Subcutaneous adipose tissue (tissue), 4 donors: ENCODE data around the gene EXD3. TPM values are rescaled to one million over a fixed set of nuclear protein-coding genes. Genes with fewer than 3 reads are reported as not detected.

ENCODE experiments used
- CTCF ChIP-seq: fragments of 450-650 bp; IDR thresholded peaks from one replicate; pipeline ENCODE4 v1.5.1; 2016; ENCODE audit warnings: low read depth, mild to moderate bottlenecking, control low read depth, antibody characterized with exemption, moderate library complexity
- total RNA-seq, 4 donors: library from RNA; depleted of rRNA; stranded (reverse); fragments of >200 nt; gene quantifications; one replicate each; pipeline ENCODE4 v1.1.0, GENCODE V29; 2016

The EXD3 gene
- total RNA-seq, 4 donors from 2014 or later = 7.5 to 44.6 (median 10.5) TPM

DNA sequence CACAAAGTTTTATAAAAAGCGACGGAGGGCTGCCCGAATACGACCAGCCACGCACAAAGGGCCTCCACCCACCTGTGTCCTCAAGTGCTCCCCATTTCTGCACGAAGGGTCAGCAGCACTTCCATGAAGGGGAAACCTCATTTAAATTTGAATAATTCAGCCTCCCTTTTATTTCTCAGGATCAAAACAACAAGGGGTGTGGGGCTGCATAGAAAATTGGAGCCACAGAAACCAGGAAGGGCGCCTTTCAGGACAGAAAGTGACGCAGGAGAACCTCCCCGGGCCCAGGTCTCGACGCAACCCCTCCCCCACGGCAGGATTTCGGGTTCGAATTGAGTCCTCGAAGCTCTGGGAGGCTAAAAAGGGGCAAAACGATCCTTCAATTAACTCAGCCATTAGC, 123.0 kb downstream of the EXD3 start:
- no peak for TF ChIP-seq CTCF

GRCh38 chr9:137299203-137299565, 123.8 kb downstream of the EXD3 start:
- TF ChIP-seq CTCF = no peak

DNA sequence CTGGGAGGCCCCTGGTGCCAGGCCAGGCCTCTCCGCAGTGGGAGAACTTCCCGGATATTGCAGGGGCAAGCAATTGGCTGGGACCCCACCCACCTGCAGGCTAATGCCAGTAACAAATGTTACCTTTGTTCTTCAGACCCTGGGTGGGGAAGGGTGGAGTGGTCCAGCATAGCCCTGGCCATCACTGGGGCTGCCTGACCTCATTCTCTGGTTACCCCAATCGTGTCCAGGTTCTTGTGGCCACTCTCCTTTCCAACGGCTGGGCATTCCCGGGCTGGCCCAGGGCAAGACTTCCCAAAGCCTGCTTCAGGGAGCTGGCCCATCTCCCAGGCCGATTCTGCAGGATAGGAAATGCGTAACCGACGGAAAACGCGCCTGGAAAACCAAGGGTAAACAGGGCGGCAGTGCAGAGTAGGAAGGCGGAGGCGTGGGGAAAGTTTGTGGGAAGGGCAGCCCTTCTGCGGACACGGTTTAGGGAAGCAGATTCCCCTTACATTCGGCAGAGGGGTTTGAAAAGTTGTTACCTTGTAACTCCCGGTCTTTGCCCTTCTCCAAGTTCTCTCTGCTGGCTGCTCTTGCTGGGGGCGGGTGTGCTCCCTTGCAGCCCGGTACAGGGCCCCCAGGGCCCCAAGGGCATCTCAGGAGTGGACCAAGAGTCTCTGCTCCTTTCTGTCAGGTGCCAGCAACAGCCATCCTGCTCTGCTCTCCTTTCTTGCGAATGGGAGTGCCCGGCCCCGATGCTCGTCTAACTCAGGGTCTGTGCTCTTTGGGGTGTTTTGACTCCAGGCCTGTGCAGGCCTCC, 124.4 kb downstream of the EXD3 start:
- no peak for TF ChIP-seq CTCF

GRCh38 chr9:137297966-137298365, 125.0 kb downstream of the EXD3 start:
- TF ChIP-seq CTCF = no peak

DNA sequence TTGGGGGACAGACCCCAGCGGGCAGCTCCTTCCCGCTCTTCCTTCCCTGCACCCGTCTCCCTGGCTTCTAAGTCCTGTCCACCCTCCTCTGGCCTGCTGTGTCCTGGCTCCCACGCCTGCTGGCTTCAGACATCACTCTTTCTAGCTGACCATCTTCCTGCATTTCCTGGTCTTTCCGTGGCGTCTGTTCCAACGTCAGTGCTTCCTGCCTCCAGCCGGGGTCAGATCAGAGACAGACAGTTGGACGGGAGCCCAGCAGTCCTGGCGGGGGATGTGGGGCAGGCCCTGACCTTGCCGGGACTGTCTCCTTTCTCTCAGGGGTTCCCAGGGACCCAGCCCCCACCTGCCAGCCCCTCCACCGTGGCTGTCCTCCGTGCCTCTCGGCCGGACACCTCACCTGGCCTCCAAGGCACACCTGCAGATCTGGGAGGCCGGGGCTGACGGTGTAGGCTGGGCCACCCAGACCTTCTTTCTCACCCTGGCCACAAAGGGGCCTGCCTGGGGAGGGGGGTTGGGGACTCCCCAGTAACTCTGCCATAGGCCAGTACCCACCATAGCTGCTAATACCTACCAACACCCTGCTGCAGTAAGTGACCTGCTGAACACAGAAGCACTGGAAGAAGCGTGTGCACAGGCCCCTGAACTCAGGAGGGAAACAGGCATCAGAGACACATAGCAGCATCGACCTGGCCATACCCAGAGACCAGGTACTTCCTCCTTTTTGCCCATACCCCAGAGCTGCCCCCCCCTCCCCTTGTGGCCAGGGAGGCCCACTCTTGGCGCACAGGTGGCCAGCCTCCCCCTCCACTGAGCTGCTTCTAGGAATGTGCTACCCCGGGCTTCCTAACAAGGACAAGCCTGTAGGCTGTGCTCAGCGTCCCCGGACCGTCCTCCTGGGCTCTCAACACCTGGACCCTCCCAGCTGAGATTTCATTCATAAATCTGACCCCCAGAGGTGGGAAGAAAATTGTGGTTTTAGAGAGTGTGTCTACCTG, 126.0 kb downstream of the EXD3 start:
- TF ChIP-seq CTCF = no peak

DNA sequence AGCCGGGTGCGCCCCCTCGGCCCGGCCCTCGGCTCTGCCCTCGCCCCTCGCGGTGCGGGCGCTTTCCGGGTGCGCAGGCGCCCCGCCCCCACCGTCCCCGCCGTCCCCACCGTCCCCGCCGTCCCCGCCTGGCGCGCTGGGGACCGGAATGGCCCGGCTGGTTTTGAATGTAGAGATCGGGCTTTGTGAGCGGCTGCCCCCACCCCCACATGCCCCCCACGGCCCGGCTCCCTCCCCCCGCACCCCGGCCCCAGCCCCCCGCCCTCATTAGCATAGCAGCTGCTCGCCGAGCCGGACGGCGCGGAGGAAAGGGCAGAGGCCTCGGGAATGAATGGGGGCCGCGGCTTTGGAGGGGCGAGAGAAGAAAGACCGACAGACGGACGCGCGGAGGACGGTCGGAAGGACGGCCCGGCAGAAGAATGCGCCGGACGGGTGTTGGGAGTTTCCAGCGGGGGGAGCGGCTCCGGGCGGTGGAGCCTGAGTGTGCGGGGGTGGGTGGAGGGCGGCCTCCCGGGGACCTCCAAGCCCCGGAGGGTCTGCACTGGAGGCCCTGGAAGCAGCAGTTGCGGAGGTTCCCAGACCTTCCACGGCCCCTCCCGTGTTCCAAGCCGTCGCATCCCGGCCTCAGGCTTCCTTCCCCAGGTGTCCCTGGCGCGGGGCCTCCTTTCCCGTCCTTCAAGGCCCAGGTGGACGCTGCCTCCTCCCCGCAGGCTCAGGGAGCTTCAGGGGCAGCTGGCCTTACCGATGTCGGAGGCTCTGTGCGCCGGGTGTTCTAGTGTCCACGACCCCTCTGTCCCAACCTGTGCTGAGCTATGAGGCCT, 126.9 kb downstream of the EXD3 start:
- no peak for TF ChIP-seq CTCF
